Trophoblast cell (in vitro differentiated cells and primary cell): ENCODE measurements around the gene PDE6B.

Experiments used
- DNase-seq, 2 donors: peaks; one replicate each; pipeline ENCODE4 v3.0.0-alpha.2; 2016
- H2AFZ ChIP-seq: 2 replicates; pipeline ENCODE4 v1.6.1; 2013; ENCODE audit warnings: low read length, moderate library complexity, mild to moderate bottlenecking; ENCODE audit not compliant: insufficient read depth, poor library complexity
- H2AK5ac ChIP-seq: 2 replicates; pipeline ENCODE4 v1.6.1; 2013; ENCODE audit warnings: mild to moderate bottlenecking, low read length
- H2BK120ac ChIP-seq: 2 replicates; pipeline ENCODE4 v1.6.1; 2013; ENCODE audit warnings: low read length, mild to moderate bottlenecking, moderate library complexity; ENCODE audit not compliant: insufficient read depth, poor library complexity
- H2BK12ac ChIP-seq: 2 replicates; pipeline ENCODE4 v1.6.1; 2013; ENCODE audit warnings: mild to moderate bottlenecking, low read length, moderate library complexity
- H2BK5ac ChIP-seq: 2 replicates; pipeline ENCODE4 v1.6.1; 2013; ENCODE audit warnings: low read length, low read depth, moderate library complexity, mild to moderate bottlenecking; ENCODE audit not compliant: poor library complexity
- H3K14ac ChIP-seq: 2 replicates; pipeline ENCODE4 v1.6.1; 2013; ENCODE audit warnings: mild to moderate bottlenecking, low read length
- H3K18ac ChIP-seq: 2 replicates; pipeline ENCODE4 v1.6.1; 2013; ENCODE audit warnings: mild to moderate bottlenecking, low read length
- H3K23ac ChIP-seq: 2 replicates; pipeline ENCODE4 v1.6.1; 2013; ENCODE audit warnings: low read length
- H3K27ac ChIP-seq: 2 replicates; pipeline ENCODE4 v1.5.1; 2013; ENCODE audit warnings: low read depth, mild to moderate bottlenecking, inconsistent platforms, low read length, moderate library complexity
- H3K27me3 ChIP-seq: 2 replicates; pipeline ENCODE4 v1.6.1; 2013; ENCODE audit warnings: inconsistent platforms, mild to moderate bottlenecking, low read length, moderate library complexity; ENCODE audit not compliant: insufficient read depth
- H3K36me3 ChIP-seq, 2 experiments: 1 replicate in 1 of 2; 2 replicates in 1 of 2; pipeline ENCODE4 v1.6.1; 2013; ENCODE audit warnings: low read length in 2 of 2, mild to moderate bottlenecking in 2 of 2, moderate library complexity in 1 of 2; ENCODE audit not compliant: insufficient read depth in 2 of 2, control insufficient read depth in 1 of 2
- H3K4ac ChIP-seq: 2 replicates; pipeline ENCODE4 v1.6.1; 2013; ENCODE audit warnings: low read depth, mild to moderate bottlenecking, low read length, moderate library complexity
- H3K4me1 ChIP-seq, 2 experiments: 1 replicate in 1 of 2; 2 replicates in 1 of 2; pipeline ENCODE4 v1.6.1; 2013; ENCODE audit warnings: low read length in 2 of 2, mild to moderate bottlenecking in 2 of 2, moderate library complexity in 1 of 2; ENCODE audit not compliant: insufficient read depth in 2 of 2, control insufficient read depth in 1 of 2
- H3K4me2 ChIP-seq: 2 replicates; pipeline ENCODE4 v1.6.1; 2013; ENCODE audit warnings: inconsistent platforms, mild to moderate bottlenecking, low read length, moderate library complexity
- H3K4me3 ChIP-seq: 2 replicates; pipeline ENCODE4 v1.5.1; 2013; ENCODE audit warnings: mild to moderate bottlenecking, low read depth, low read length, inconsistent platforms
- H3K79me1 ChIP-seq: one replicate; pipeline ENCODE4 v1.6.1; 2013; ENCODE audit warnings: low read length
- H3K79me2 ChIP-seq: 2 replicates; pipeline ENCODE4 v1.6.1; 2013; ENCODE audit warnings: low read length, mild to moderate bottlenecking; ENCODE audit not compliant: control insufficient read depth, insufficient read depth, poor library complexity
- H3K9ac ChIP-seq: 2 replicates; pipeline ENCODE4 v1.6.1; 2013; ENCODE audit warnings: mild to moderate bottlenecking, low read length
- H3K9me3 ChIP-seq: 2 replicates; pipeline ENCODE4 v1.6.1; 2013; ENCODE audit warnings: low read depth, mild to moderate bottlenecking, control low read depth, inconsistent platforms, low read length; ENCODE audit not compliant: insufficient read depth
- H4K12ac ChIP-seq: 2 replicates; pipeline ENCODE4 v1.6.1; 2013; ENCODE audit warnings: low read depth, mild to moderate bottlenecking, low read length, moderate library complexity
- H4K8ac ChIP-seq: 2 replicates; pipeline ENCODE4 v1.6.1; 2013; ENCODE audit warnings: low read depth, mild to moderate bottlenecking, low read length, moderate library complexity
- H4K91ac ChIP-seq: one replicate; pipeline ENCODE4 v1.6.1; 2013; ENCODE audit warnings: low read depth, mild to moderate bottlenecking, low read length, moderate library complexity
- WGBS: extraction: QIAGEN DNeasy Blood & Tissue Kit; methylation state at CpG from one replicate; pipeline ENCODE4 v1.1.7; 2013; ENCODE audit warnings: missing lambda C conversion rate; ENCODE audit not compliant: insufficient read length, insufficient coverage; ENCODE audit errors: extremely low coverage; 5-methylcytosine and 5-hydroxymethylcytosine counted together

PDE6B gene

GRCh38 chr4:610411-611261 lies 14.7 kb upstream of the PDE6B start:
- H3K23ac ChIP-seq: no peak overlapping the region
- no peaks in the 10 kb centered on the region for H3K27me3 ChIP-seq
- H2AK5ac ChIP-seq: no peak overlapping the region
- no peak overlapping the region for H3K4me3 ChIP-seq
- no peak overlapping the region for H3K14ac ChIP-seq
- H2BK12ac ChIP-seq: no peak overlapping the region
- H3K36me3 ChIP-seq: no peaks in the 10 kb centered on the region
- no peak overlapping the region for H2BK5ac ChIP-seq
- no peak overlapping the region for H4K8ac ChIP-seq
- no peaks in the 10 kb centered on the region for H3K79me1 ChIP-seq
- no peak overlapping the region for H2AFZ ChIP-seq
- peaks cover 5% of the 10 kb centered on the region for H3K9me3 ChIP-seq
- no CpG with 5 or more reads among the region's 10 CpGs for WGBS
- no peak overlapping the region for H3K27ac ChIP-seq
- H2BK120ac ChIP-seq: no peak overlapping the region
- DNase-seq: peak; percentile 82 to 88
- H3K18ac ChIP-seq: no peak overlapping the region
- H3K9ac ChIP-seq: no peak overlapping the region
- no peaks in the 10 kb centered on the region for H3K79me2 ChIP-seq
- no peak overlapping the region for H3K4ac ChIP-seq
- no peak overlapping the region for H4K12ac ChIP-seq
- H3K4me1 ChIP-seq: peaks cover 2 to 3% of the 10 kb centered on the region in 2 experiments
- no peak overlapping the region for H3K4me2 ChIP-seq
- H4K91ac ChIP-seq: no peak overlapping the region

GRCh38 chr4:612052-612748 lies 13.2 kb upstream of the PDE6B start:
- H3K27ac ChIP-seq: no peak overlapping the region
- no peak overlapping the region for H3K23ac ChIP-seq
- no peaks in the 10 kb centered on the region for H3K79me2 ChIP-seq
- H2BK120ac ChIP-seq: no peak overlapping the region
- peaks cover 7 to 8% of the 10 kb centered on the region in 2 experiments for H3K4me1 ChIP-seq
- no peak overlapping the region for H3K14ac ChIP-seq
- H3K9me3 ChIP-seq: peaks cover 5% of the 10 kb centered on the region
- no peak overlapping the region for H3K4me3 ChIP-seq
- no peak overlapping the region for H3K4ac ChIP-seq
- H4K8ac ChIP-seq: no peak overlapping the region
- H4K12ac ChIP-seq: no peak overlapping the region
- no peaks in the 10 kb centered on the region for H3K36me3 ChIP-seq
- H2BK12ac ChIP-seq: no peak overlapping the region
- peaks cover 2% of the 10 kb centered on the region for H3K79me1 ChIP-seq
- no CpG with 5 or more reads among the region's 22 CpGs for WGBS
- H3K9ac ChIP-seq: no peak overlapping the region
- H2AFZ ChIP-seq: no peak overlapping the region
- no peak overlapping the region for H4K91ac ChIP-seq
- no peak for DNase-seq
- H3K18ac ChIP-seq: no peak overlapping the region
- H3K27me3 ChIP-seq: no peaks in the 10 kb centered on the region
- no peak overlapping the region for H3K4me2 ChIP-seq
- no peak overlapping the region for H2BK5ac ChIP-seq
- no peak overlapping the region for H2AK5ac ChIP-seq

DNA sequence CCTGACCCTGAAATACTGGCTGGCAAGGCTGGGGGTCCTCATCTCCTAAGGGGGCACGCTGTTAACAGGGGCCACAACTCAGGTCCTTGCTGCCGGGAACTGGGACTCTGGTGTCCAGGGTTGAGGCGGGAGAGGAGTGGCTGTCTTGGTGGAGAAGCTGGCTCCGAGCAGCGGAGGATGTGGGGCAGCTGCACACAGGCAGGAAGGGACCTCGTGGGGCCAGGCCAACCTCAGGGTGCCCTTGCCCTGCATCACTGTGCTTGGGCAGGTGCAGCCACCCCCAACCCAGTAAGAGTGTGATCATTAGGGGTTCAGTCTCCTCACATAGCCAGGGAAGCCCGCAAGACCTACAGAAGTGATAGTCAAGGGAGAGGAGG lies 12.6 kb upstream of the PDE6B start:
- no peak overlapping the region for H3K4ac ChIP-seq
- no peak overlapping the region for H3K4me2 ChIP-seq
- H3K79me1 ChIP-seq: peaks cover 4% of the 10 kb centered on the region
- H2BK120ac ChIP-seq: no peak overlapping the region
- no peak overlapping the region for H3K14ac ChIP-seq
- peaks cover 12 to 13% of the 10 kb centered on the region in 2 experiments for H3K4me1 ChIP-seq
- H4K12ac ChIP-seq: no peak overlapping the region
- H2AK5ac ChIP-seq: no peak overlapping the region
- H2BK5ac ChIP-seq: no peak overlapping the region
- H3K79me2 ChIP-seq: no peaks in the 10 kb centered on the region
- WGBS: no CpG with 5 or more reads among the region's 7 CpGs
- no peaks in the 10 kb centered on the region for H3K36me3 ChIP-seq
- H3K27ac ChIP-seq: no peak overlapping the region
- no peak overlapping the region for H3K18ac ChIP-seq
- H4K8ac ChIP-seq: no peak overlapping the region
- no peak overlapping the region for H2BK12ac ChIP-seq
- H3K23ac ChIP-seq: no peak overlapping the region
- H3K4me3 ChIP-seq: no peak overlapping the region
- no peak overlapping the region for H2AFZ ChIP-seq
- DNase-seq: no peak
- H3K9me3 ChIP-seq: peaks cover 5% of the 10 kb centered on the region
- no peak overlapping the region for H4K91ac ChIP-seq
- no peak overlapping the region for H3K9ac ChIP-seq
- H3K27me3 ChIP-seq: no peaks in the 10 kb centered on the region

DNA sequence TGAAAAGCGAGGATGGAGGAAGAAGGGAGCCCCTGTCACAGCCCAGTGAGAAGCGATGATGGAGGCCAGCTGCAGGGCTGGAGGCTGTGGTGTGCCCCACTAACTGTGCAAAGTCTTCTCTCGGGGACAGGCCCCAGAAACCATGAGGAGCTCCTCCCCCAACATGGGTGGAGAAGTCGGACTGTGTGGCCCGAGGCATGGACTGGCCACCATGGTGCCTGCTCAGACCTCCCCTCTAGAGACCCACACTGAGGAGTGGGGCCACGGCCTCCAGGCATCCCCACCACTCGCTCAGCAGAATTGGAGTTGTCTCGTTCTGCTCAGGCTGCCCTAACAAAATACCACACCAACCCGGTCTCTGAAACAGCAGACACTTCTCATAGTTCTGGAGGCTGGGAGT lies 12.2 kb upstream of the PDE6B start:
- Histone ChIP-seq H2AFZ (no peak overlapping the region), H3K4me2 (no peak overlapping the region), H3K27me3 (no peaks in the 10 kb centered on the region), H3K9ac (no peak overlapping the region), H2AK5ac (no peak overlapping the region), H3K79me2 (no peaks in the 10 kb centered on the region), H3K23ac (no peak overlapping the region), H4K91ac (no peak overlapping the region), H3K36me3 (no peaks in the 10 kb centered on the region), H3K4me3 (no peak overlapping the region), H2BK120ac (no peak overlapping the region), H3K4ac (no peak overlapping the region), H4K8ac (no peak overlapping the region), H3K14ac (no peak overlapping the region), H3K79me1 (peaks cover 4% of the 10 kb centered on the region), H4K12ac (no peak overlapping the region), H3K27ac (no peak overlapping the region), H2BK5ac (no peak overlapping the region), H2BK12ac (no peak overlapping the region), H3K9me3 (peaks cover 5% of the 10 kb centered on the region), H3K18ac (no peak overlapping the region), H3K4me1 (peaks cover 15 to 17% of the 10 kb centered on the region in 2 experiments)
- DNase-seq: no peak
- WGBS: no CpG with 5 or more reads among the region's 9 CpGs
